ENCODE data around the gene C16orf96.
"Not testable (repeated sequence)": the region's sequence is repeated elsewhere in the genome, so short reads cannot be mapped to it uniquely, and the experiment has no call there.

C16orf96 gene

DNA sequence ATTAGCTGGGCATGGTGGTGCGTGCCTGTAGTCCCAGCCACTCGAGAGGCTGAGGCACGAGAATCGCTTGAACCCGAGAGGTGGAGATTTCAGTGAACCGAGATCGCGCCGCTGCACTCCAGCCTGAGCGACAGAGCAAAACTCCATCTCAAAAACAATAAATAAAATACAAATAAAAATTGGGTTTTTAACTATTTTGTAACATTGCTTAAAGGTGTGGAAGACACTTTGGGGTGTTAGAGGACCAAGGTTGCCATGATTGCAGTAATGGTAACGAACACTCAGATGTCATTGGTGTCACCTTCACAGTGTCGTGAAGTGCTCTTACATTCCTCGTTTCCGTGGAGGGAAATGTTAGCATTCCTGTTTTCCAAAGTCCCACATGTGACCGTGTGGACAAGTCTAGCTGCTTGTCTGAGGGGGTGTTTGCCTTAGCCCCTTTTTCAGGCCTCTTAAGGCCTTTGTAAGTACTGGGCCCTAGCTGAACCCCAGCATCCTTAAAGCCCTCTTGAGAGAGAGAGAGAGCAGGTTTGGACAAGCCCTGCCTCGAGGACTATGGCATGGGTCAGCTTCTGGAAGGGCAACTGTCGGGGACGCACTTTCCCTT, 8.6 kb downstream of the C16orf96 start:
- DNase-seq (ENCODE audit: low read depth, low spot score): no peak

DNA sequence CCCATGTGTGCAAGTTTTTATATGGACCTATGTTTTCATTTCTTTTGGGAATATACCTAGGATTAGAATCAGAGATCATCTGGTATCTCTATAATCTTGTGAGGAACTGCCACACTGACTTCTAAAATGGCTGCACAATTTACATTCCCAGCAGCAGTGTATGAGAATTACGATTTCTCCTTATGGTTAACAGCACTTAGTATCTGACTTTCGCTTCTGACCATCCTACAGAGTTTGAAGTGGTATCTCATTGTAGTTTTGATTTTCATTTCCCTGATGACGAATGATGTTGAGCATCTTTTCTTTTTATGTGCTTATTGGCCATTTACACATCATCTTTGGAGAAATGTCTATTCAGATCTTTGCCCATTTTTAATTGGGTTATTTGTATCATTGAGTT, 10.0 kb downstream of the C16orf96 start:
- no peak for DNase-seq (ENCODE audit: low read depth, low spot score)

DNA sequence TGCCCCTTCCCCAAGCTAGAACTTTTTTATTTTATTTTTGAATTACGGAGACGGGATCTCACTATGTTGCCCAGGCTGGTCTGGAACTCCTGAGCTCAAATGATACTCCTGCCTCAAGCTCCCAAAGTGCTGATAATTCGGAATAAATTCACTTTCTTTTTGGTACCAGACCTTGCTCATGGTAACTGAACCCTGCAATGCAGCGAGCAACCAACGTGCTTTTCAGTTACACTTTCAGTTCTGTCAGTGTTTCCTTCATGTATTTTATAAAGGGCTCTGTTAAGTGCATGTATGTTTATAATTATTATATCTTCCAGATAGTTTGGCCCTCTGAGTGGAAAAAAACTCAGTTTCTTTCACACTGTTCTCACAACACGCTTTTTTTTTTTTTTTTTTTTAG, 13.9 kb downstream of the C16orf96 start:
- DNase-seq (ENCODE audit: low read depth, low spot score): no peak

DNA sequence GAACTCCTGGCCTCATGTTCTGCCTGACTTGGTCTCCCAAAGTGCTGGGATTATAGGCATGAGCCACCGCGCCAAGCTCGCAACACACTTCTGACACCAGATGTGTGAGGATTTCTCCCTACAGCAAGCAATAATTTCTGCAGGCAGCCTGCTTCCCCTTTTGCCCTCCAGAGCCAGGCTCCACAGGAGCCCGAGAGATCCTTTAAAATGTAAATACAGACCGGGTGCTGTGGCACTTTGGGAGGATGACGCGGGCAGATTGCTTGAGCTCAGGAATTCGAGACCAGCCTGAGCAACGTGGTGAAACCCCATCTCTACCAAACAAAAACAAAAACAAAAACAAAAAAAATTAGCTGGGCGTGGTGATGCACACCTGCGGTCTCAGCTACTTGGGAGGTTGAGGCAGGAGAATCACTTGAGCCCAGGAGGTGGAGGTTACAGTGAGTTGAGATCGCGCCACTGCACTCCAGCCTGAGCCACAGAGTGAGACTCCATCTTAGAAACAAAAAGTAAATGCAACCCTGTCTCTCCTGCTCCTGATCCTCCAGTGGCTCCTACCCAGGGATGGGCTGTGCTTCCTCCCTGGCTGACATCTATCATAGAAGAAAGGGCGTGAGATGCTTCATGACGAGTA, 14.7 kb downstream of the C16orf96 start:
- DNase-seq (ENCODE audit: low read depth, low spot score): no peak

DNA sequence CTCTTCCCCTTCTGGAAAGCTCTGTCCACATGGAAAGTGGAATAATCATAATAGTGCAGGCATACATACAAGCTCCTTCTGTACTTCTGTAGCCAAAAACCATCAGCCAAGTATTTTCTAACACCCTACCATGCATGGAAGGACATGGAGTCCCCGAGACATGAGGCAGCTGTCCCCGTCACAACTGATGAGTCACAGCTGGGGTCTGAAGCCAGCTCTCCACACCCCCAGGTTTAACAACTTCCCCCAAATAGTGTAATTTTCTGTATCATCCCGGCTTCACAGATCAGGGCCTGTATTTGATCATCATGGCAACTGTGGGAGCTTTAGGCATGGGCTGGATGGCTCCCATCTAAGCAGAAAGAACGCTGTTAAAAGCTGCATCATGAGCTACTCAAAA, 16.6 kb downstream of the C16orf96 start:
- DNase-seq (ENCODE audit: low read depth, low spot score): no peak

DNA sequence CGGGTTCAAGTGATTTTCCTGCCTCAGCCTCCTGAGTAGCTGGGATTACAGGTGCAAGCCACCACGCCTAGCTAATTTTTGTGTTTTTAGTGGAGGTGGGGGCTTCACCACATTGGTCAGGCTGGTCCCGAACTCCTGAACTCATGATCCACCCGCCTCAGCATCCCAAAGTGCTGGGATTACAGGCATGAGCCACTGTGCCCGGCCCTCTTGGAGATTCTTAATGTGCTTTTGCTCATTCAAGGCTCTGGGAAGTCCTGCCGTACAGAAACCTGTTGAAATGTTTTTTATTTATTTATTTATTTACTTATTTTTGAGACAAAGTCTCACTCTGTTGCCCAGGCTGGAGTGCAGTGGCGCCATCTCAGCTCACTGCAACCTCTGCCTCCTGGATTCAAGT, 17.8 kb downstream of the C16orf96 start:
- not testable (repeated sequence) for DNase-seq (ENCODE audit: low read depth, low spot score)

DNA sequence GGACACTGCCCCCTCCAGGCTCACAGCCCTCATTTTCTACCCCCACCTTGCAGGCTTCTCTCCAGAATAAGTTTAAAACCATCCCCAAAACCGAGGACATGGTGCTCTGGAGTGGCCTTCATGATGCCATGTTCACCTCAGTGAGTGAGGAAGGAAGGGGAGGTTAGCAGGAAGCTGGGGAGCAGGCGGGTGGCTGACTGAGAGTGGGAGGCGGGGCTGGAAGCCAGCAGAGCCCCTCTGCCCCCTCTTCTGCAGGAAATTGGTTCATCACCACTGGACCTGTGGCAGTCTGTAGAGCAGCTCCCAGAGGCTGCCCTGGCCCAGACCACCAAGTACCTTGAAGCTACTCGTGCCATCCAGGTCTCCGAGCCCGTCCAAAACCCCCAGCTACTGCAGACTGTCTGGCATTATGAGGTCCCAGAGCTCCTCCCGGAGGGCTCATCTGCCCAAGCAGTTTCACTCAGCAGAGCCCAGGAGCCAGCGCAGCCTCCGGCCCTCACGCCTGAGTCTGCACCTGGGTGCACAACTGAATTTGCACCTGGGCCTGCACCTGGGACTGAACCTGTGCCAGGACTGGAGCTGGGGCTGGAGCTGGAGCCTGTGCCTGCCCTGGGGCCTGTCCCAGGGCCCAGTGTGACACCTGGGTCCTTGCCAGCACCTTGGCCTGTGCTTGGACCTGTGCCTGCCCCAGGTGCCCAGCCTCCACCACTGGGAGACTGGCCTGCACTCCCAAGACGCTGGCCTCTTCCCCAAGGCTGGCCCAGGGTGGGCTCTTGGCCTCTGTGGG, 19.0 kb downstream of the C16orf96 start:
- DNase-seq (ENCODE audit: low read depth, low spot score): no peak

DNA sequence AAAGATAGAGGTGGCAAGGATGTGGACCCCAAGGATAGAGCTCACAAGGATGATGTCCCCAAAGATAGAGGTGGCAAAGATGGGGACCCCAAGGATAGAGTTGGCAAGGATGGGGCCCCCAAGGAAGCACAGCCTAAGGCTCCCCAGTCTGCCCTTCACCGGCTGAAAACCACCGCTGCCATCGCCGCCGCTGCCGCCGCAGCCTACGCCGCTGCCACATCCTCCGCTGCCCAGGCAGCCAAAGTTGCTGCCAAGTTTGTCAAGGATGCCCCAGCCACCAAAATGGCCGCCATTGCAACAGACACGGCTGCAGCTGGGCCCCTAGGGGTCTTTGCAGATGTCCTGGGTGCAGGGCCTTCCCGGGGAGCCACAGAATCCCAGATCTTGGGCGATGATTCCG, 19.9 kb downstream of the C16orf96 start:
- no peak for DNase-seq (ENCODE audit: low read depth, low spot score)

DNA sequence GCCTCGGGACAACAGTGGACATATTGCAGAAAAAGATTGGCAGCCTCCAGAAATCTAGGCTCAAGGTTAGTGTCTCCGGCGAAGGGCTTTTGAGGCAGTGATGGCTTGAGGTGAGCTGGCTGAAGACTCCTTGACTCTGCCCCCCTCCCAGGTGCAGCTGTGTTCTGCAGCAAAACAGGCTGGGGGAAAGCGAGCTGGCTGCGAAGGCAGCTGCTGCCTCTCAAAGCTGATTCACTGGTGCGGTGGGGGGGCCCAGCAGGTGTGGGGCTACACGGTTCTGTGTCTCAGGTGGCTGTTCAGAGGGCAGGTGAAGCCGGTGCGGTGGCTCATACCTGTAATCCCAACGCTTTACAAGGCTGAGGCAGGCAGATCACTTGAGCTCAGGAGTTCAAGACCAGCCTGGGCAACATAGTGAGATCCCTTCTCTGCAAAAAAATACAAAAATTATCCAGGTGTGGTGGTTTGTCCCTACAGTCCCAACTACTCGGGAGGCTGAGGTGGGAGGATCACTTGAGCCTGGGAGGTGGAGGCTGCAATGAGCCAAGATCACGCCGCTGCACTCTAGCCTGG, 22.9 kb downstream of the C16orf96 start:
- no peak for DNase-seq (ENCODE audit: low read depth, low spot score)

DNA sequence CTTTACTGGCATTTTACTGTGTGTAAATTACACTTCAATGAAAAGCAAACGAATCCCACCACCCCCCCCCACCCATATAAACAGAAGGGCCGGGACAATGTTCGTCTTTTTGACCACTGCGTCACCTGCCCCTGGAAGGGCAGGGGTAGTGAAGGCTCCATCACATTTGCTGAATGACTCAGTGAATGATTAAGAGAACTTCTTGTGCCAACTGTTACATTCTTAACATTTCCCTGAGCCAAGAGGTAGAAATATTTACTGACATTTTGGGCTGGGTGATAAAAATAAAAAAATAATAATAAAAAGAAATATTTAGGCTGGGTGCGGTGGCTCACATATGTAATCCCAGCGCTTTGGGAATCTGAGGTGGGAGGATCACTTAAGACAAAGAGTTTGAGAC, 24.1 kb downstream of the C16orf96 start:
- no peak for DNase-seq (ENCODE audit: low read depth, low spot score)

DNA sequence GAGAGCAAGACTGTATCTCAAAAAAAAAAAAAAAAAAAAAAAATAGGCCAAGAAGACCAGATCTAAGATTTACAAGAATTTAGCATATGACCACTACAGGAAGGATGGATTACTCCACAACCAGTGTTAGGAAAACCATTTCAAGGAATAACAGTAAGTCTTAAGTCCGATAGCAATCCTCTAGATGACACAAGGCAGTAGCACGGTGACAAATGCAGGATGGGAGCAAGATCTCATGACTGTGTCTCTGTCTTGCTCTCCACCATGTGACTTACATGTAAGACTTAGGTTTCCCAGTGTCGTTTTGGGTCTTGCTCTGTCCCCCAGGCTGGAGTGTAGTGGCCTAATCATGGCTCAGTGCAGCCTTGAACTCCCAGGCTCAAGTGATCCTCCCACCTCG, 27.8 kb downstream of the C16orf96 start:
- no peak for DNase-seq (ENCODE audit: low read depth, low spot score)

DNA sequence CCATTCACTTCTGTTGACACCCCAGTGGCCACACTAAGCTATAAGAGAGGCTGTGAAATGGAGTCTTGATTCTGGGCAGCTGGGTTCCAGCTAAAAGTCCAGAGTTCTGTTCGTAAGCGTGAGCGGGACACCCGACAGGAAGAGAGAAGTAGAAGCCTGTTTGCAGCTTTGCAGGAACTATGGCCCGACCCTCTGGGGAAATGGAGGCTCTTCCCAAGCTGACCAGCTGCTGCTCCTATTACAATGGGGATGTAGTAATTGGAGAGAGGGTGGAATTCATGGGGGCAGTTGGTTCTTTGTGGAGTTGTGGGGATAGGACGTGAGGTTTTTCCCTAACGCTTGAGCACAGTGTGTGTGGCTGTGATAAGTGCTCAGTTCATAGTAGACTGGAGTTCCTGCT, 30.2 kb downstream of the C16orf96 start:
- DNase-seq (ENCODE audit: low read depth, low spot score): no peak

DNA sequence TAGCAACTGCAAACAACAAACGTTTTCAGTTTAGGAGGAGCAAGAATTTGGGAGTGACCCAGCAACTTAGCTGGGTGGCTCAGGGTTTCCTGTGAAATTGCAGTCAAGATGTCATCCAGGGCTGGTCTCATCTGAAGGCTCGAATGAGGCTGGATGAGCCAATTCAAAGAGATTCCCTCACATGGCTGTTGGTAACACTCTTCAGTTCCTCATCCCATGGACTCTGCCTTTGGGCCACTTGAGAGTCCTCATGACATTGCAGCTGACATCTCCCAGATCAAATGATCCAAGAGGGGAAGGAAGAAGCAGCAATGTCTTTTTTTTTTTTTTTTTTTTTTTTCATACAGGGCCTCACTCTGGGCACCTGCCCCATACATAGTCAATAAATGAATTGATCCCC, 32.2 kb downstream of the C16orf96 start:
- DNase-seq (ENCODE audit: low read depth, low spot score): no peak

DNA sequence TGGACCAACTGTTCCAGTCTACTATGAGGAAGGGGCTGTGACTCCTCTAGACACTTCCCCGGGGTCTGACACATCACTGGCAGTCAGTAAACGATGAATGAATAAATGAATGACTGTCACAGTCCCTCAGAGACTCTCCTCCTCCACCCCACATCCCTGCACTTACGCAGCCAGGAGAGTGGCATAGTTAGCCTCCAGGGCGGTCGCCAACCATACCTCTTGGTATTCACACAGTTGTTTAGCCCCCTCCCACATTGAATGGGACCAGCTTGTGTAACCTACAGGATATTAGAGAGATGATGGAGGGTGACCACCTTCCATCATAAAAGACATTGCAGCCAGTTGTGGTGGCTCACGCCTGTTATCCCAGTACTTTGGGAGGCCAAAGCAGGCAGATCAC, 32.8 kb downstream of the C16orf96 start:
- DNase-seq (ENCODE audit: low read depth, low spot score): no peak

DNA sequence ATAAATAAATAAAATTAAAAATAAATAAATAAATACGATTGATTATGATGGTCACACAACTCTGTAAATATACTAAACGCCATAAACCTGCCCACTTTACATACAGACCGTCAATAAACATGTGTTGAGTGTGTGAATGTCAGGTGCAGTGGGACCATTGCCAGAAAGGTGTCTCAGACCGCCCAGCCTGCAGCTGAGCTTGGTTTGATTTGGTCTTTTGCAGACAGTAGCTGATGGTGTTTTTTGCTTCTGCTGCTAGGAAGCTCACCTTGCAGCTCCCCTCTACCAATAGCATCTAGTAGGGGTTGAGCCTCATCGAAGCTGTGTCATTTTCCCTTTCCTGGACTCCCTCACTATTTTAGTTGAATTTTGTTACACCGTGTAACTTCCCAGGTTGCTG, 35.1 kb downstream of the C16orf96 start:
- no peak for DNase-seq (ENCODE audit: low read depth, low spot score)

DNA sequence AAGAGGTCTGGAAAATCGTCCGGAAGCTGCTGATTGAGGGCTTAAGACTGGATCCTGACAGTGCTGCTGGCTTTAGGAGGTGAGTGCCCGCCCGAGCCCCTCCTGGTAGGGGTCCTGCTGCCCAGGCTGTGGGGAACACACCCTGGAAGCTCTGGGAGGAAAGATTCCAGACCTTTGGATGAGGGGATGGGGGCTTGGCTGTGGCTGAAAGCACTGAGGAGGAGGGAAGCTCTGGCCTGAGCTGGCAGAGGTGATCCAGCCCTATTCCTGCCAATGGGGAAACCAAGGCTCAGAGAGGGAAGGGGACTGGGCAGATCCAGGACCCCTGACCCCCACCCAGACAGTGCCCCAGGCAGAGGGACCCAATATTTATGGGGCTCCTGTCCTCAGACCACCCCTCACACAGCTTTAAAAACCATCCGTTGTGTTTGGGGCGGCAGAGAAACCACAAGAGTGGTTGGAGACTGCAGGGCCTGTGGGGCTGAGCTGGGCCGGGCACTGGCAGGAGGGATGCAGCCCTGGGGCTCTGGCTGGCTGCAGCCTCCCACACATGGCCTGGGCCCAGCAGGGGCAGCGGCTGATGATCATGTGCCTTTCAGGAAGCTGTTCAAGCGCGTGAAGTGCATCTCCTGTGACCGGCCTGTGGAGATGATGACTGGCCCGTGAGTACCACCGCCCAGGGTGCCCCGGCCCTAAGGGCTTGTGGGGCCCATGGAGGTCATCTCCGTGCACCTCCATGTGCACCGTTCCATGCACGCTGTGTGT, 35.7 kb downstream of the C16orf96 start:
- no peak for DNase-seq (ENCODE audit: low read depth, low spot score)

DNA sequence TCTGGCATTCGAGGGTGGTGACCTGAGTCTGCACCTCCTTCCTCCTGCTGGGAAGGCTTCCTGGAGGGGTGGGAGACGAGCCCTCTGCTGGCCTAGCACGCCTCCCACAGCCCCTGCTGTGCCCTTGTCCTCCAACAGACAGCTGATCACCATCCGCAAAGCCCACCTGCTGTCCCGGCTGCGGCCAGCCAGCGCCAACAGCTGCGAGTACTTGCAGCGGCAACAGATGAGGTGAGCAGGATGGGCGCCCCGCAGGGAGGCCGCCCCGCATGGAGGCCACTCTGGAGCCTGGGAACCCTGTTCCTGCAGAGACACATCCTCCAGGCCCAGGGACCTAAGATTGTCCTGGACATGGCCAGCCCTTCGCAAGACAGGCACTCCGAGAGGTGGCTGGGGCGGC, 36.9 kb downstream of the C16orf96 start:
- peak; percentile 80 for DNase-seq (ENCODE audit: low read depth, low spot score)

DNA sequence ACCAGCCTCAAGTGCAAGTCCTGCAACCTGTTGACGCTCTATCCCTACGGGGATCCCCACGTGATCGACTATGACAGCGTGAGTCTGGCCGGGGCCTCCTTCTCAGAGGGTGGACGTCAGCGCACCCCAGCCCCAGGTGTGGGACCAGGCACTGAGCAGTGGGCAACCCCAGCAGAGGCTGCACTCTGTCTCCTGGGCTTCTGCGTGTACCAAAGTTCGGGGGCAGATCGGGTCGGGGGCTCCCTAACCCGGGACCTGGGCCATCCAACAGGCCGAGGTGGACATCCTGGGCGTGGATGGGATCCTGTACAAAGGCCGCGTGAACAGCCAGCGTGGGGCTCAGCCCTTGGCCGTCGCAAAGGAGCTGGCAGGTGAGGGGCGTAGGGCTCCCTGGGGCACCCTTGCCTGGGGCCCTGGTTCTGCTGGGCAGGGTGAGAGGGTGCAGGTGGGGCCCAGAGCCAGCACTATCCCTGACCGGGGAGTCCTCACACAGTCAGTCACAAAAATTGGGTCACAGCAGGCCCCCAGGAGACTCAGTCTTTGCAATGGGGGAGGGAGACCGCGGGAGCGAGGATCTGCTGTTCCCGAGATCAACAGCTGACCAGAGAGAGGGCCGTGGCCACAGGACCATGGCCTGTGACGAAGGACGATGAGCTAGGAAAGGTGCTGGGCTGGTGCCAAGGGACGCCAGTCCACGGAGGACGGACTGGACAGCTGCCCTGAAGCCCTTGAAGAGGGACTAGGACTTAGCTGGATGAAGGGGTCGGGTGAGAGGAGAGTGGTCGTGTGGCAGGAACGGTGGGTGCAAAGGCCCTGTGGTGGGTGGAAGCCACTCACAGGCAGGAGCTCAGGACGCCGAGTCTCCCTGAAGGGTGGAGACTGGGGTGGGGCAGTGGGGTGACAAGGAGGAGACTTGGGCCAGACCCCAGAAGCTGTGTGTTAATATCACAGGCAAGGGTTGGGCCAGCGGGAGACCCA, 38.6 kb downstream of the C16orf96 start:
- DNase-seq (ENCODE audit: low read depth, low spot score): no peak

DNA sequence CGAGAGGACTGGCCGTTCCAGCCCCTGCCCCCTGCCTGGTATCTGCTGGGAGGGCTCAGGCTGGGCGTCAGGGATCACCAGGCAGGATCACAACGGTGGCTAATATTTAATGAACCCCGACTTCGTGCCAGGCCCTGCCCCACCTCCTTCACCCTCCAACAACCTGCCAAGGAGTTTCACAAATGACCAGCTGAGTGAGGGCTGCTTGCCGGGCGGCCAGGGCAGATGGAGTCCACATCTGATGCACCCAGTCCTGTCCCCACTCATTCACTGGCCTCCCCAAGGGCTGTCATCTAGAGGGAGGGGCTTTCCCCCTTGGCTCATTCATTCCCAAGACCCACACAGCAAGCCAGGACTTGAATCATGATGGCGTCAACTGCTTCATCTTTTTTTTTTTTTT, 41.0 kb downstream of the C16orf96 start:
- no peak for DNase-seq (ENCODE audit: low read depth, low spot score)

DNA sequence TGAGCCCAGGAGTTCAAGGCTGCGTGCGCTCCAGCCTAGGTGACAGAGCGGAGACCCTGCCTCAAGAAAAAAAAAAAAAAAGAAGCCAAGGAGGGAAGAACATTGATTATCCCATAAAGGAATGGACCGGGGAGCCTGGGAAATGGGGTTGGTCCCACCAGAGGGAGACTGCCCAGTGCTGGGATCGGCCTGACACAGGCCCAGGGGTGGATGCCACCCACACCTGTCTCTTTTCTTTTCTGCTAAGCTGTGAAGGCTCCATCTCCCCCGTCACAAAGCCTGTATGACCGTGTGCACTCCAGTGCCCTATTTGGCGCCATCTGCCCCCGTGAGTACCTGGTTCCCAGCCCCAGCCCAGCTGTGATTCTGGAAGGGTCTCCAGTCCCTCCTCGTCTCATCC, 42.9 kb downstream of the C16orf96 start:
- DNase-seq (ENCODE audit: low read depth, low spot score): no peak

DNA sequence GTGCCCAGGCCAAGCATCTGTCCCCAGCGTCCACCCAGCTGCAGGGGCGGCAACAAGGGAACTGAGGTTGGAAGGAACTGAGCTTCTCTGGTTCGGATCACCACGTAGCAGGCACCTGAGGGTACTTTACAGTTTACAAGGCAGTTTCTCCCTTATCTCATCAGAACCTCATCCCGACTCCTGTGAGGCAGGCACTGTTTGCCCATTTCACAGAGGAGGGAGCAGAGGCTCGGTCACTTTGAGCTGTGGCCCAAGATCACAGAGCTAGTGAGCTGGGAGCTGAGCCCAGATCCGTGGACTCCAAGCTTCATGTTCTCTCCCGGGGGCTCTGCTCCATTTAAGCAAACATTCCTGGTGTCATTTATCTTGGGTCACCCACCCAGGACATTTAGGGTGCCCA, 43.4 kb downstream of the C16orf96 start:
- no peak for DNase-seq (ENCODE audit: low read depth, low spot score)

Measured in brain pericyte (primary cell).